Activated CD4-positive, alpha-beta T cell treated with anti-CD3 and anti-CD28 coated beads, Interleukin-10, Interleukin-2, amounts not matched to agents 100 ng/mL and 50 ng/mL, durations not matched to agents 16 hours and 8 hours (primary cell): ENCODE measurements around the gene RTF1.
"Not testable (repeated sequence)": the region's sequence is repeated elsewhere in the genome, so short reads cannot be mapped to it uniquely, and the experiment has no call there.

Experiments
- DNase-seq: peaks from one replicate; pipeline ENCODE4 v3.0.0-alpha.2; 2020

Gene RTF1

GRCh38 chr15:41416742-41417417 is at the start of gene RTF1:
Gene RTF1, plus strand, starts transcription at chr15:41417095. Its CDS starts 21 bp downstream, at chr15:41417116.
- DNase-seq, result peak; percentile 97

- no peak for DNase-seq
These were observed 49.5 kb upstream of the RTF1 start for GRCh38 chr15:41367418-41367817.

- DNase-seq, result no peak
These were observed 38.9 kb upstream of the RTF1 start for GRCh38 chr15:41377978-41378377.

GRCh38 chr15:41383974-41384749 is 32.7 kb upstream of the RTF1 start:
- DNase-seq, result not testable (repeated sequence)

- no peak for DNase-seq
These were observed 29.2 kb upstream of the RTF1 start for GRCh38 chr15:41387646-41388045.

- no peak for DNase-seq
These were observed 24.2 kb upstream of the RTF1 start for GRCh38 chr15:41392659-41393058.

- DNase-seq, result no peak
These were observed 22.0 kb upstream of the RTF1 start for GRCh38 chr15:41394924-41395323.

GRCh38 chr15:41396111-41396510 is 20.8 kb upstream of the RTF1 start:
- DNase-seq, result no peak

GRCh38 chr15:41401904-41402267 is 15.0 kb upstream of the RTF1 start:
- no peak for DNase-seq

GRCh38 chr15:41407341-41407740 is 9.6 kb upstream of the RTF1 start:
- DNase-seq, result no peak

GRCh38 chr15:41408234-41408641 is 8.7 kb upstream of the RTF1 start:
- no peak for DNase-seq

- no peak for DNase-seq
These were observed 5.9 kb upstream of the RTF1 start for GRCh38 chr15:41411031-41411430.

GRCh38 chr15:41411441-41411840 is 5.5 kb upstream of the RTF1 start:
- DNase-seq, result no peak

GRCh38 chr15:41416128-41416741 is 660 bp upstream of the RTF1 start:
- no peak for DNase-seq

- peak; percentile 30 for DNase-seq
These were observed 712 bp downstream of the RTF1 start for GRCh38 chr15:41417418-41418195.

- DNase-seq, result peak; percentile 72
These were observed 7.2 kb downstream of the RTF1 start for GRCh38 chr15:41423979-41424659.

- DNase-seq, result no peak
These were observed 7.9 kb downstream of the RTF1 start for GRCh38 chr15:41424809-41425208.

GRCh38 chr15:41425907-41426306 is 9.0 kb downstream of the RTF1 start:
- DNase-seq, result not testable (repeated sequence)

- peak; percentile 65 for DNase-seq
These were observed 12.4 kb downstream of the RTF1 start for GRCh38 chr15:41429003-41429890.

- no peak for DNase-seq
These were observed 18.3 kb downstream of the RTF1 start for GRCh38 chr15:41435037-41435786.

- no peak for DNase-seq
These were observed 20.6 kb downstream of the RTF1 start for GRCh38 chr15:41437448-41437847.
